Kidney (tissue), 14 donors: ENCODE data around the gene GLS. TPM values are rescaled to one million over a fixed set of nuclear protein-coding genes. Genes with fewer than 3 reads are reported as not detected.

ENCODE experiments used
- DNase-seq, 5 donors: peaks; one replicate each; pipeline ENCODE4 v3.0.0-alpha.2; 2013 to 2020
- FAIRE-seq: peaks from 2 replicates; lab custom pipeline; 2012; peaks lifted over from hg19 to GRCh38; lab: Jason Lieb, UNC
- H3K27ac ChIP-seq, 2 donors: one replicate each; pipeline ENCODE4 v1.7.0; 2013; ENCODE audit warnings: low read depth in 2 of 2, low read length in 2 of 2, inconsistent platforms in 1 of 2
- H3K27me3 ChIP-seq: one replicate; pipeline ENCODE4 v1.7.1; 2013; ENCODE audit warnings: low read length, inconsistent platforms; ENCODE audit not compliant: control insufficient read depth, insufficient read depth
- H3K36me3 ChIP-seq, 3 donors: one replicate each; pipeline versions ENCODE4 v1.7.0 to v1.7.1; 2013; ENCODE audit warnings: low read length in 3 of 3, control low read depth in 1 of 3, inconsistent platforms in 1 of 3; ENCODE audit not compliant: insufficient read depth in 3 of 3, control insufficient read depth in 2 of 3
- H3K4me1 ChIP-seq, 3 donors: one replicate each; pipeline versions ENCODE4 v1.7.0 to v1.7.1; 2013; ENCODE audit warnings: low read length in 3 of 3, inconsistent platforms in 1 of 3, low read depth in 1 of 3; ENCODE audit not compliant: control insufficient read depth in 2 of 3, insufficient read depth in 2 of 3
- H3K4me3 ChIP-seq, 3 donors: one replicate each; pipeline versions ENCODE4 v1.7.0 to v1.8.1; 2013; ENCODE audit warnings: low read length in 3 of 3, control low read depth in 1 of 3, inconsistent platforms in 1 of 3
- H3K9ac ChIP-seq, 3 donors: one replicate each; pipeline versions ENCODE4 v1.7.0 to v1.7.1; 2013; ENCODE audit warnings: low read length in 3 of 3, control low read depth in 1 of 3, inconsistent platforms in 1 of 3
- H3K9me3 ChIP-seq, 3 donors: one replicate each; pipeline versions ENCODE4 v1.7.0 to v1.7.1; 2013; ENCODE audit warnings: low read length in 3 of 3, control low read depth in 1 of 3, inconsistent platforms in 1 of 3; ENCODE audit not compliant: control insufficient read depth in 2 of 3, insufficient read depth in 1 of 3
- CTCF ChIP-seq: IDR thresholded peaks from 3 replicates; pipeline ENCODE4 v1.5.1; 2012; ENCODE audit warnings: mild to moderate bottlenecking, moderate library complexity, borderline replicate concordance; ENCODE audit not compliant: insufficient read depth; ENCODE audit errors: extremely low read depth
- intact Hi-C: fragments of 100-400 bp; cut with DNase I; formaldehyde crosslinking; loops from one replicate; pipeline ENCODE4 v1.11.1; 2022
- polyA plus RNA-seq: library from polyadenylated mRNA; stranded (reverse); fragments of 350-450 nt; fragmentation: Illumina TruSeq; extraction: RNeasy Lipid Tissue Mini Kit (QIAGEN cat#74804); gene quantifications from one replicate; pipeline ENCODE4 v1.2.3, GENCODE V29; 2014; ENCODE audit warnings: low read depth, low replicate concordance; ENCODE audit not compliant: insufficient read depth
- total RNA-seq: library from RNA; stranded (reverse); fragmentation: NEBNext Ultra II Directional; extraction: Animal tissue kit (Norgen Biotek cat#: 25700); gene quantifications from one replicate; pipeline ENCODE4 v1.2.1, GENCODE V29; 2021
- donor health status: control.
- donor health status: control.
- donor health status: control.
- donor health status: control.
- donor health status: control.
- donor health status: DM: yes; HTN: yes; CAD: no.
- donor health status: Normal renal cell carcinoma (clear cell type).

GLS gene
- total and polyA plus RNA-seq, 2 donors from 2014 or later = 196 to 230 TPM

DNA sequence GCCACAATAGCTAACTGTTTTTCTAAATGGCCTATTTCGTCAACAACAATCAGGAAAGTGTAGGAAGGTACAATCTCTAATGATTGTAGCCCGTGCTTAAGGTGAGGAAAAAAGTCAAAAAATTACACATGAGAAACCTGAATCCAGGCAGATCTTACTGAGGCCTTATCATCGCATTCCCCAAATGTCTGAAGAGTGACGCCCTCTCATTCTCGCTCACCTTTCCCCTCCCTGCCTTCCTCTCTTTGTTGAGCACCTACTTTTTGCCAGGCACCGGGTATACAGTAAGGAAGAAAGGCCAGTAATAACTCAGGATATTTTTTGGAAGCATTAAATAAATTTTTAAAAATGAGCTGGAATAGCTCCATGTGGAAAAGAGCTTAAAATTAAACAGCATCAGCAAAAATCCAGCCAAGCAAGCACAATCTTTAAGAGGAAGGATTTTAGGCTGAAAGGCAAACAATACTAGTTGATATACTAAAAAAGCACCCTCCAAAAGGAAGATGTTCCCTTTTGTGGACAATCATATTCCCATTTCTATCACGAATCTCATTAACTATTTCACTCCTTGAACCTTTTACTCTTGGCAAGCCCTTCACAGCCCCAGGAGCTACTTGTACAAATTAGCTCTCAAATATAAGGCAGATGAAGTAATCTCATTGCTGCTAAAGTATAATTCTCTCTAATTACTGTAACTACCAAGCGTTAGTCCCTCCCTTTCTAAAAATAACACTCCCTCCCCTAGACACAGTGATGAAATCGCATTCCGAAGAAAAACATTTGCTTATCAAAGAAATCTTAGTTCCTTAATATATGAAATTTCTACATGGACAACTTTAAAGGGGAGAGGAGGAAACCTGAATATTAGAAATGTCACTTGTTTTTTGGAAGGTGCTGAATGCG is 93.4 kb downstream of the GLS start:
- Histone ChIP-seq H3K9ac (no peak overlapping the region), H3K4me3 (no peak overlapping the region), H3K36me3 (peaks cover 25 to 61% (median 58%) of the 10 kb centered on the region in 3 donors), H3K27ac (peak overlapping the region in 1 of 2 donors; percentile 23), H3K27me3 (no peaks in the 10 kb centered on the region), H3K9me3 (no peaks in the 10 kb centered on the region), H3K4me1 (peaks cover 0 to 2% (median 0%) of the 10 kb centered on the region in 3 donors)
- FAIRE-seq (no peak), DNase-seq (no peak)
- intact Hi-C loops = no loop called here
- no peak for TF ChIP-seq CTCF

- no peak for TF ChIP-seq CTCF
- H3K36me3 ChIP-seq = peaks cover 25 to 64% (median 54%) of the 10 kb centered on the region in 3 donors
- peak overlapping the region in 1 of 2 donors; percentile 23 for H3K27ac ChIP-seq
- DNase-seq = no peak
- H3K4me3 ChIP-seq = no peak overlapping the region
- no peak overlapping the region for H3K9ac ChIP-seq
- FAIRE-seq = no peak
- H3K27me3 ChIP-seq = no peaks in the 10 kb centered on the region
- intact Hi-C loops = no loop called here
- peaks cover 0 to 2% (median 1%) of the 10 kb centered on the region in 3 donors for H3K4me1 ChIP-seq
- no peaks in the 10 kb centered on the region for H3K9me3 ChIP-seq
These were observed 94.2 kb downstream of the GLS start for GRCh38 chr2:190974629-190975361.

GRCh38 chr2:190976521-190976920 is 95.9 kb downstream of the GLS start:
- no peak overlapping the region for H3K27ac ChIP-seq
- DNase-seq (no peak), FAIRE-seq (no peak)

More at GRCh38 chr2:190976521-190976920, 95.9 kb downstream of the GLS start:
- H3K9ac ChIP-seq = no peak overlapping the region
- H3K27me3 ChIP-seq = no peaks in the 10 kb centered on the region
- H3K4me3 ChIP-seq = no peak overlapping the region
- H3K36me3 ChIP-seq = peaks cover 19 to 64% (median 53%) of the 10 kb centered on the region in 3 donors
- H3K4me1 ChIP-seq = peaks cover 2 to 12% (median 5%) of the 10 kb centered on the region in 3 donors
- TF ChIP-seq CTCF = no peak
- H3K9me3 ChIP-seq = no peaks in the 10 kb centered on the region
- intact Hi-C loops = no loop called here
